Liver (tissue), 3 donors: ENCODE measurements around the gene DBH.

Experiments used
- JUND ChIP-seq, 2 donors: IDR thresholded peaks; 2 replicates each; pipeline ENCODE4 v1.6.1; 2016; ENCODE audit warnings: antibody characterized with exemption in 2 of 2
- RAD21 ChIP-seq, 2 donors: IDR thresholded peaks; 2 replicates each; pipeline ENCODE4 v1.6.1; 2016; ENCODE audit warnings: antibody characterized with exemption in 2 of 2, mild to moderate bottlenecking in 2 of 2
- RXRA ChIP-seq, 2 donors: IDR thresholded peaks; 2 replicates each; pipeline ENCODE4 v1.6.1; 2017 to 2018; ENCODE audit warnings: antibody characterized with exemption in 2 of 2, mild to moderate bottlenecking in 1 of 2
- SP1 ChIP-seq: IDR thresholded peaks from 2 replicates; pipeline ENCODE4 v1.6.1; 2018; ENCODE audit warnings: antibody characterized with exemption, mild to moderate bottlenecking
- YY1 ChIP-seq: IDR thresholded peaks from 2 replicates; pipeline ENCODE4 v1.6.1; 2016; ENCODE audit warnings: antibody characterized with exemption, mild to moderate bottlenecking
- TF ChIP-seq, protein P1 (sequence below): fragments of 150-350 bp; IDR thresholded peaks from 2 replicates; pipeline ENCODE4 v1.5.1; 2017; ENCODE audit warnings: improper control_type of control experiment, low read depth, low read length; ENCODE audit not compliant: missing input control
- TF ChIP-seq, protein P2 (sequence below): IDR thresholded peaks from 2 replicates; pipeline ENCODE4 v1.6.1; 2016; ENCODE audit warnings: antibody characterized with exemption
- TF ChIP-seq, protein P3 (sequence below): IDR thresholded peaks from 2 replicates; pipeline ENCODE4 v1.6.1; 2016; ENCODE audit warnings: antibody characterized with exemption
- donor health status: healthy.
- donor health status: healthy.

DNA sequence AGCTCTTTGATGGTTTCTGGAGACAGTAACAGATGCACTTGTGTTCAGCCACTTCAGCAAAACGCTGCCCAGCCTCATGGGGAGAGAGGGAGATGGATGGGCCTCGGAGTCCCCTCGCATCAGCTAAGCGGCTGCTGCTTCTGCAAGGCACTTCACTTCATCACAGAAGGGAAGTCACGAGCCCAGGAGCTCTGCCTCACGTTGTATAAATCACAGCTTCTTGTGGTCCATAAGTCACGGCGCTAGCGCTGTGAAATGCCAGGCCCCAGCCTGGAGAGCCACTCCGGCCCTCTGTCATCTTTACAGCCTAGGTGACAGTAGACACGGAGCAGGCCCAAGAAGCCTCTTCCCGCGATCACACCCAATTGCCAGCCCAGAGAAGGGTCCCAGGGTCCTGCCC is 23.4 kb downstream of the DBH start:
- TF ChIP-seq, protein P1, sequence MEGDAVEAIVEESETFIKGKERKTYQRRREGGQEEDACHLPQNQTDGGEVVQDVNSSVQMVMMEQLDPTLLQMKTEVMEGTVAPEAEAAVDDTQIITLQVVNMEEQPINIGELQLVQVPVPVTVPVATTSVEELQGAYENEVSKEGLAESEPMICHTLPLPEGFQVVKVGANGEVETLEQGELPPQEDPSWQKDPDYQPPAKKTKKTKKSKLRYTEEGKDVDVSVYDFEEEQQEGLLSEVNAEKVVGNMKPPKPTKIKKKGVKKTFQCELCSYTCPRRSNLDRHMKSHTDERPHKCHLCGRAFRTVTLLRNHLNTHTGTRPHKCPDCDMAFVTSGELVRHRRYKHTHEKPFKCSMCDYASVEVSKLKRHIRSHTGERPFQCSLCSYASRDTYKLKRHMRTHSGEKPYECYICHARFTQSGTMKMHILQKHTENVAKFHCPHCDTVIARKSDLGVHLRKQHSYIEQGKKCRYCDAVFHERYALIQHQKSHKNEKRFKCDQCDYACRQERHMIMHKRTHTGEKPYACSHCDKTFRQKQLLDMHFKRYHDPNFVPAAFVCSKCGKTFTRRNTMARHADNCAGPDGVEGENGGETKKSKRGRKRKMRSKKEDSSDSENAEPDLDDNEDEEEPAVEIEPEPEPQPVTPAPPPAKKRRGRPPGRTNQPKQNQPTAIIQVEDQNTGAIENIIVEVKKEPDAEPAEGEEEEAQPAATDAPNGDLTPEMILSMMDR, result no peak
- TF ChIP-seq YY1 (no peak), RAD21 (IDR thresholded peaks at IDR 0.05) (no peak), RXRA (IDR thresholded peaks at IDR 0.05) (no peak), SP1 (no peak), JUND (IDR thresholded peaks at IDR 0.05) (no peak)
- TF ChIP-seq, protein P2, sequence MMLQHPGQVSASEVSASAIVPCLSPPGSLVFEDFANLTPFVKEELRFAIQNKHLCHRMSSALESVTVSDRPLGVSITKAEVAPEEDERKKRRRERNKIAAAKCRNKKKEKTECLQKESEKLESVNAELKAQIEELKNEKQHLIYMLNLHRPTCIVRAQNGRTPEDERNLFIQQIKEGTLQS, result no peak
- TF ChIP-seq, protein P3, sequence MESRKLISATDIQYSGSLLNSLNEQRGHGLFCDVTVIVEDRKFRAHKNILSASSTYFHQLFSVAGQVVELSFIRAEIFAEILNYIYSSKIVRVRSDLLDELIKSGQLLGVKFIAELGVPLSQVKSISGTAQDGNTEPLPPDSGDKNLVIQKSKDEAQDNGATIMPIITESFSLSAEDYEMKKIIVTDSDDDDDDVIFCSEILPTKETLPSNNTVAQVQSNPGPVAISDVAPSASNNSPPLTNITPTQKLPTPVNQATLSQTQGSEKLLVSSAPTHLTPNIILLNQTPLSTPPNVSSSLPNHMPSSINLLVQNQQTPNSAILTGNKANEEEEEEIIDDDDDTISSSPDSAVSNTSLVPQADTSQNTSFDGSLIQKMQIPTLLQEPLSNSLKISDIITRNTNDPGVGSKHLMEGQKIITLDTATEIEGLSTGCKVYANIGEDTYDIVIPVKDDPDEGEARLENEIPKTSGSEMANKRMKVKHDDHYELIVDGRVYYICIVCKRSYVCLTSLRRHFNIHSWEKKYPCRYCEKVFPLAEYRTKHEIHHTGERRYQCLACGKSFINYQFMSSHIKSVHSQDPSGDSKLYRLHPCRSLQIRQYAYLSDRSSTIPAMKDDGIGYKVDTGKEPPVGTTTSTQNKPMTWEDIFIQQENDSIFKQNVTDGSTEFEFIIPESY, result no peak
